Body of pancreas (tissue), 4 donors: ENCODE results near the gene DNAJC13.

Source experiments
- POLR2A ChIP-seq, 3 donors: fragments of 450-650 bp; IDR thresholded peaks; one replicate each; pipeline ENCODE4 v1.6.1; 2016; ENCODE audit warnings: antibody characterized with exemption in 3 of 3, mild to moderate bottlenecking in 2 of 3
- TF ChIP-seq, protein P1 (sequence below), 7 experiments: fragments of 450-650 bp in 4 of 7; fragments of 200-600 bp in 3 of 7; sonication (generic) in 3 of 7; IDR thresholded peaks; one replicate each; pipeline ENCODE4 v1.5.1; 2016 to 2019; ENCODE audit warnings: antibody characterized with exemption in 7 of 7

- TF ChIP-seq, protein P1, sequence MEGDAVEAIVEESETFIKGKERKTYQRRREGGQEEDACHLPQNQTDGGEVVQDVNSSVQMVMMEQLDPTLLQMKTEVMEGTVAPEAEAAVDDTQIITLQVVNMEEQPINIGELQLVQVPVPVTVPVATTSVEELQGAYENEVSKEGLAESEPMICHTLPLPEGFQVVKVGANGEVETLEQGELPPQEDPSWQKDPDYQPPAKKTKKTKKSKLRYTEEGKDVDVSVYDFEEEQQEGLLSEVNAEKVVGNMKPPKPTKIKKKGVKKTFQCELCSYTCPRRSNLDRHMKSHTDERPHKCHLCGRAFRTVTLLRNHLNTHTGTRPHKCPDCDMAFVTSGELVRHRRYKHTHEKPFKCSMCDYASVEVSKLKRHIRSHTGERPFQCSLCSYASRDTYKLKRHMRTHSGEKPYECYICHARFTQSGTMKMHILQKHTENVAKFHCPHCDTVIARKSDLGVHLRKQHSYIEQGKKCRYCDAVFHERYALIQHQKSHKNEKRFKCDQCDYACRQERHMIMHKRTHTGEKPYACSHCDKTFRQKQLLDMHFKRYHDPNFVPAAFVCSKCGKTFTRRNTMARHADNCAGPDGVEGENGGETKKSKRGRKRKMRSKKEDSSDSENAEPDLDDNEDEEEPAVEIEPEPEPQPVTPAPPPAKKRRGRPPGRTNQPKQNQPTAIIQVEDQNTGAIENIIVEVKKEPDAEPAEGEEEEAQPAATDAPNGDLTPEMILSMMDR (IDR thresholded peaks at IDR 0.05): no peak
- no peak for TF ChIP-seq POLR2A (IDR thresholded peaks at IDR 0.05)
Observed at GRCh38 chr3:132573797-132574211, 156.5 kb downstream of the DNAJC13 start.
